Testis (tissue), 2 donors: ENCODE data around the gene VAV2.

Experiments used
- POLR2A ChIP-seq: fragments of 450-650 bp; IDR thresholded peaks from one replicate; pipeline ENCODE4 v1.6.1; 2017; ENCODE audit warnings: antibody characterized with exemption, mild to moderate bottlenecking, moderate library complexity
- TF ChIP-seq, protein P1 (sequence below), 3 experiments: fragments of 450-650 bp in 2 of 3; fragments of 200-600 bp in 1 of 3; sonication (generic) in 1 of 3; IDR thresholded peaks; one replicate each; pipeline ENCODE4 v1.5.1; 2016 to 2019; ENCODE audit warnings: antibody characterized with exemption in 3 of 3, mild to moderate bottlenecking in 2 of 3, moderate library complexity in 1 of 3

DNA sequence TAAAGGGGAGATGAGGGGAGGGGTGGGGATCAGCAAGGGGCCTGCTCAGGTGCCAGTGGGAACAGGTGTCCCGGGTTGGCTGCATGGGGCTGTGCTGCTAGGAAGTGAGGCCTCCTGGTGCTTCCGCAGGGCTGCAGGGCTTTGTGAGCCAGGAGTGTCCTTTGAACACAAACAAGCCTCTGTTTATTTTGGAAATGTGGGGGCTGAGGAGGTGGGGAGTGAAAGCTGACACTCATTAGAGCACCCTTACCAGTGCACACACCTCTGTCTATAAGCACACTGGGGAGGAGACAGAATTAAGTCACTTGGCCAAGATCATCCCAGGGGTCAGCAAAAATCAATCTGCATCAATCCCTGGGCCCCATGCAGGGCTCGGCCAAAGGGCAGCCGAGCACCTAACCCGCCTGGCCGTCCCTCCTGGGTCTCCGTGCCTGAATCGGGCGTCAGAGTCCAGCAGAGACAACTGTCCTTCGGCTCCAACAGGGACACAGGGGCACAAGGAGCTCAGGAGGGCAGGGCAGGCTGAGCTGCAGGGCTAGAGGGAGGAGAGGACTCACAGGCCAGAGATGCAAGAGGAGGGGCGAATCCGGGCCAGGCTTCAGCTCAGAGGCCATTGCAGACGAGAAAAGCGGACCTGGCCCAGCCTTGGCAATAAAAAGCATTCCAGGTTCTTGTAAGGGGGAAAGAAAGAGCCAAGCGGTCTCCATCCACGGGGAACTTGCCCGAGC is 99.8 kb downstream of the VAV2 start:
- TF ChIP-seq, protein P1, sequence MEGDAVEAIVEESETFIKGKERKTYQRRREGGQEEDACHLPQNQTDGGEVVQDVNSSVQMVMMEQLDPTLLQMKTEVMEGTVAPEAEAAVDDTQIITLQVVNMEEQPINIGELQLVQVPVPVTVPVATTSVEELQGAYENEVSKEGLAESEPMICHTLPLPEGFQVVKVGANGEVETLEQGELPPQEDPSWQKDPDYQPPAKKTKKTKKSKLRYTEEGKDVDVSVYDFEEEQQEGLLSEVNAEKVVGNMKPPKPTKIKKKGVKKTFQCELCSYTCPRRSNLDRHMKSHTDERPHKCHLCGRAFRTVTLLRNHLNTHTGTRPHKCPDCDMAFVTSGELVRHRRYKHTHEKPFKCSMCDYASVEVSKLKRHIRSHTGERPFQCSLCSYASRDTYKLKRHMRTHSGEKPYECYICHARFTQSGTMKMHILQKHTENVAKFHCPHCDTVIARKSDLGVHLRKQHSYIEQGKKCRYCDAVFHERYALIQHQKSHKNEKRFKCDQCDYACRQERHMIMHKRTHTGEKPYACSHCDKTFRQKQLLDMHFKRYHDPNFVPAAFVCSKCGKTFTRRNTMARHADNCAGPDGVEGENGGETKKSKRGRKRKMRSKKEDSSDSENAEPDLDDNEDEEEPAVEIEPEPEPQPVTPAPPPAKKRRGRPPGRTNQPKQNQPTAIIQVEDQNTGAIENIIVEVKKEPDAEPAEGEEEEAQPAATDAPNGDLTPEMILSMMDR (IDR thresholded peaks at IDR 0.05), result no peak
- TF ChIP-seq POLR2A, result no peak
